H1 (cell line): Measurements from ENCODE around the gene AHDC1. TPM values are rescaled to one million over a fixed set of nuclear protein-coding genes. Genes with fewer than 3 reads are reported as not detected.

ENCODE experiments used
- BRCA1 ChIP-seq: IDR thresholded peaks from 2 replicates; pipeline ENCODE4 v1.6.1; 2012; ENCODE audit warnings: low read depth, low read length, improper control_type of control experiment
- KDM4A ChIP-seq: IDR thresholded peaks from one replicate; pipeline ENCODE4 v1.7.1; 2012; ENCODE audit warnings: low read depth, mild to moderate bottlenecking, moderate library complexity, low read length, inconsistent platforms; ENCODE audit not compliant: severe bottlenecking
- PHF8 ChIP-seq: fragments of 200-600 bp; sonication (generic); conservative IDR thresholded peaks from 2 replicates; pipeline ENCODE4 v1.7.1; 2012; ENCODE audit warnings: low read depth, mild to moderate bottlenecking, inconsistent platforms, low read length, moderate library complexity
- RXRA ChIP-seq: IDR thresholded peaks from 2 replicates; pipeline ENCODE4 v1.6.1; 2011; ENCODE audit warnings: low read depth, mild to moderate bottlenecking, low read length, moderate library complexity; ENCODE audit not compliant: insufficient read depth
- SAP30 ChIP-seq: fragments of 300-600 bp; sonication (generic); IDR thresholded peaks from 2 replicates; pipeline ENCODE4 v1.7.1; 2012; ENCODE audit warnings: low read length, moderate library complexity, mild to moderate bottlenecking, inconsistent platforms; ENCODE audit not compliant: insufficient read depth, insufficient replicate concordance
- SIX5 ChIP-seq: IDR thresholded peaks from 2 replicates; pipeline ENCODE4 v1.6.1; 2011; ENCODE audit warnings: mild to moderate bottlenecking, low read depth, low read length
- SP2 ChIP-seq: IDR thresholded peaks from 2 replicates; pipeline ENCODE4 v1.6.1; 2012; ENCODE audit warnings: mild to moderate bottlenecking, low read length, inconsistent platforms
- polyA plus RNA-seq, 7 experiments: library from polyadenylated mRNA; depleted of rRNA in 3 of 7; stranded (reverse) in 5 of 7; unstranded in 2 of 7; fragments of >200 nt in 5 of 7; fragments of 200-250 nt in 2 of 7; gene quantifications; 1 replicate in 5 of 7; 2 replicates in 1 of 7; 4 replicates in 1 of 7; pipeline versions ENCODE4 v1.2.1 to v1.2.3, GENCODE V29; 2011 to 2013; ENCODE audit warnings: missing spikeins in 2 of 7, mixed read lengths in 2 of 7
- total RNA-seq: library from RNA; stranded (reverse); fragmentation: NEBNext Ultra II Directional; extraction: Animal tissue kit (Norgen Biotek cat#: 25700); gene quantifications from 2 replicates; pipeline ENCODE4 v1.2.1, GENCODE V29; 2021

The AHDC1 gene
- total and polyA plus RNA-seq, 2 of the 8 experiments (the other 6 are each of a cell fraction or from before 2014, with no cell fraction given): 4.4 to 35.1 TPM

- TF ChIP-seq BRCA1: no peak
- TF ChIP-seq SIX5: no peak
- no peak for TF ChIP-seq SAP30
- no peak for TF ChIP-seq RXRA
- TF ChIP-seq SP2: no peak
- no peak for TF ChIP-seq PHF8
- TF ChIP-seq KDM4A: no peak
These were observed 82.6 kb downstream of the AHDC1 start (continued) for GRCh38 chr1:27521336-27521831.
